Activated CD4-positive, alpha-beta T cell treated with anti-CD3 and anti-CD28 coated beads, Interleukin-2, amount 50 U/mL, for 16 hours (primary cell): ENCODE data around the gene TRERF1.

Source experiments
- DNase-seq: peaks from one replicate; pipeline ENCODE4 v3.0.0-alpha.2; 2020

The TRERF1 gene

DNA sequence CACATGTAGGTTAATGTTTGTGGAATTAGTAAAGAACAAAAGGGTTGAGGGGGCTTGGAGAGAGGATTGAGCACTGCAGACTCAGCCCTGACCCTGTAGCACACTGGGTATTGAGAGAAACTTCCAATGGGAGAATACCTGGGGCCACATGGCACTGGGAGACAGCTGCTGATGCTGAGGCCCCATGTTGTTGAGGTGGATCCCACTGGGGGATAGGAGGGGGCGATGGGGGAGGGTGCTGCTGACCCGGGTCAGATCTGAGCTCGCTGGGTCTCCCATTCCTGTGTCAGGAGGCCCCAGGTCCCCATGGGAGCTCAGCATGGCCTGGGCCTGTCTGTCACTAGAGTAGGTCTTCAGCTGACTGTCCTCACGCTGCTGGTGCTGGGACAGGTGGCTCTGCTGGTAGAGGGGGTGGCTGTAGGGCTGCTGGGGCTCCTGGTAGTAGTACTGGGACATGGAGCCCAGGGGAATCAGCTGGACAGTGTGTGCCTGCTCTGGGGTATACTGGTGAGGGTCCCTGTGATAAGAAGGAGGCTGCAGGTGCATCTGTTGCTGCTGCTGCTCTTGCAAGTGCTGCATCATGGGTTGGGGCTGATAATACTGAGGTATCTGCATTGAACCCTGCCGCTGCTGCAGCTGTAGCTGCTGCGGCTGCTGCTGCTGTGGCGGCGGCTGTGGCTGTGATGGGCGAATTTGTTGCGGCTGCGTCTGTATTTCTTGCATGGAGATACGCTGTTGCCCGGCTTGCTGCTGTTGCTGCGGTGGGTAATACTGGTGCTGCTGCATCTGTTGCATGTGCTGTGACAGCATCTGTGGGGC lies 183.5 kb downstream of the TRERF1 start:
- no peak for DNase-seq

DNA sequence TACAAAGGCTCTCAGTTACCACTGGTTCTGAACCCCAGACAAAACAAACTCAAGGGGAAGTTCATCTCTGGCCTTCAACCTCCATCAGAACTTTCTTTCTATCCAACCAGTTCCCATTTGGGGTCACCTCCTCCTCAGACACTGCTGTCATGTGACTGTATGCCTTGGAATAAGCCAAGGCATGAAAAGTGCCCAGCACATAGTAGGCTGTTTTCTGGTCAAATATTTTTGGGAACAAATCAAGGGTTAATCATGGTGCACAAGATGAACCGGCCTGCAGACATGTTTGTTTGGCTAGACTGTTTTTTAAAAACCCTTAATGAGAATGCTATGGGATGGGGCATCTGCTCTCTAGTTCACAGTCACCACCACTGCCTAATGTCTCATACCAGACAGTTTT lies 185.2 kb downstream of the TRERF1 start:
- no peak for DNase-seq

- DNase-seq: no peak
These were observed 186.8 kb downstream of the TRERF1 start for GRCh38 chr6:42264852-42265390.

GRCh38 chr6:42264162-42264851 lies 187.4 kb downstream of the TRERF1 start:
- no peak for DNase-seq

GRCh38 chr6:42263165-42263728 lies 188.5 kb downstream of the TRERF1 start:
- no peak for DNase-seq

- no peak for DNase-seq
These were observed 190.8 kb downstream of the TRERF1 start for GRCh38 chr6:42260972-42261371.

DNA sequence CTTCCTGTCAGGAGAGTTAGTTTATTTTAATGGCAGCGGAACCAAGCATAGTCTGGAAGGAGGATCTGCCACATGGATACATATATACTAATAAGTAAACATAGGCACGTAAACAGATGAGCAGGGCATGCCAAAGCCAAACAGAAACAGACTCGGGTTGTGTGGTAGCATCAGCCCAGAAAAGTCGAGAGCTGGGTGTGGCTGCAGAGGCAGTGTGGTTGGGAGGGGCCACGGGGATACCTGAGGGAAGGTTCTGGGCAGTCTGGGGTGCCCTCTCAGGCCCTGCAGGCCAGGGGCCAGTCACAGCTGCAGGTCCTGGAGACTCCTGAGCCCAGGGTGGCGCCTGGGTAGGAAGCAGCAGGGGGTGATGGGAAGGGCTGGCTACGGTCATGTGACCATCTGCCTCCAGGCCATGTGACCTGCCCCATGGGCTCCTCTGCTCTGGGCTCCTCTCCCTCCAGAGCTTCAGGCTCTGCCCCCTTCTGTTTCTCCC lies 191.3 kb downstream of the TRERF1 start:
- DNase-seq: no peak

DNA sequence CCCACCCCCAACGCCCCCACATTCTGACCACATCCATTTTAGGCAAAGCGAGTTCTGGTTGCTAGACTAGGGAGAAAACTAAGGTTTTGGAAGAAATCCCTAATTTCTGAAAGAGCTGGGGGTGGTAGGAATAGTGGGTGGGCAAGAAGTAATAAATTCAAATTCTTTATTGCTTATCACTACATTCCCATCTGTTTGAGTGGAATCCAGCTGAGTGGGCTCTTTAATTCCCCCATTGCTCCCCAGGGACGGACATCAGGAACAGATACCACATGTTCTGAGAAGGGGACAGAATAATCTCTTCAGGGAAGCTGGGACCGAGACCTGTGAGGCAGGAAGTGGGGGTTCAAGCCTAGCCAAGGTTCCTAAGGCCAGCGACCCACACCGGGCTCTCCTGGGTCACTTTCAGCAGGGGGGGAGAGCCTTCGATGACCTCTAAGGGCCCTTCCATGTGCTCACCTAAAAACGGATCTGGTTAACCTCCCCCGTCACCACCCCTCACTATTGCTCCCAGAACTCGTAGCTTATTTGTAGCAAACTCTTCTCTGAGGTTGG lies 191.8 kb downstream of the TRERF1 start:
- no peak for DNase-seq

GRCh38 chr6:42259286-42259685 lies 192.4 kb downstream of the TRERF1 start:
- no peak for DNase-seq

- DNase-seq: no peak
These were observed 194.1 kb downstream of the TRERF1 start for GRCh38 chr6:42257614-42258013.

GRCh38 chr6:42257063-42257462 lies 194.7 kb downstream of the TRERF1 start:
- DNase-seq: no peak

- DNase-seq: no peak
These were observed 196.7 kb downstream of the TRERF1 start for GRCh38 chr6:42255050-42255449.

DNA sequence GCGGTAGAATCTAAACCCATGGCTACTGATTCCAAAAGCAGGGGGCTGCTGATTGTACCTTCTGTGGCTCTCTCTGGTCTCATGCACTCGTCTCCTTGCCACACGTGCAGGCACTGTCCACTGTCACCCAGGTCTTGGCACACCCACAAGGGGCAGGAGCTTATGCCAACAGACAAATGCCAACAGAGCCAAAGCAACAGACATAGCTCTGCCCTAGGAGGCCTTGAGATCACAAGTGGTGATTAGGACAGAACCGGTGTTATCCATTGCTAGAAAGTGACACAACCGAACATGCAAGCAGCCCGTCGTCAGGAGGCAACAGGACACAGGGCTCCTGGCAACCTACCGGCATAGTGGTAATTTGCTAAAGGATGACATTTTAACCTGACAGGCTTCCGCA lies 197.2 kb downstream of the TRERF1 start:
- DNase-seq: no peak

DNA sequence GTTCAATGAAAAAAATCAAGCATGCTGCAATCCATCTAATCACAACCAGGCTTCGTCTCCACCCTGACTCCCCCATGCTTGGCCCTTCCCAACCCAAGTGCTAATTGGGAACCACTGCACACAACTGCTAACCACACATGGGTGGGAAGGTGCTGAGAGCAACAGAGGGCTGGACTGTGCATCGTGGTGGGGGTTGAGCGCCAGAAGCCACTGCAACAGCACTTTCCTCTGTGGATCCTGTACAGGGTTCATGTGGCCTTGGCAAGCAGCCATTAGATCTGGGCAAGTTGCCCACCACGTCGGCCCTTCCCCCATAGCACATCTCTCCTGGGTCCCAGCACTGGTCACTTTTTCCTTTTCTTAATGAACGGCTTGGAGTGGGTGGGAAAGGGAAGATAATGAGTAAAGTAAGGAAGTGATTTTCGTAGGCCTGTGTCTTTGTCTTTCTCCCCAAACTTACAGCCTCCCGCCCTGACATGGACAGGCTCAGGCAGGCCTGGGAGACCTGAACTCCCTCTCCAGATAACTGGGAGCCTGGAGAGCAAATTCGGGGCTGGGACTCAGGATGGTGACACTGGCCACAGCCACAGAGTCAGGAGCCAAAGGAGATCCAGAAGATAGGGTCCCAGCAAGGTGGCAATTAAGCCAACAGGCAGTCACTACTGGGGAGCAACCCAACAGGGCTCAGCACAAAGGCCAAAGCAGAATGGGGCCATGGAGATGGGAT lies 199.7 kb downstream of the TRERF1 start:
- no peak for DNase-seq

DNA sequence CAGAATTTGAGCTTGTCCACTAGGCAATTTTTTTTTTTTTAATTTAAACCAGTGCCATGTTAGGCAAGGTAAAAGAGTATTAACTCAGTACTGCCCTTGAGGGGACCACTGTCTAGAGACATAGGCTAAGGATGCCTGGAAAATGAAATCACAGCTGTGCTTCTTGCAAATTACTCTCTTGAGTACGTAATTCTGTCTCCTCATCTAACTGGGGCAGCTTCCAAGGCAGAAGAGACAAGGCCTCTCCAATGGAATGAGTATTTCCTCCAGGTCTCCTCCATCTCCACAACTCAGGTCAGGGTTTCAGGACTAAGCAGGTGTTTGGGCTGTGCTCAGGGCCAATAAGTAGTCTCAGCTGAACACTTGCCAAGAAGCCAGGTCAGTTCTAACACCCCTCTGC lies 200.2 kb downstream of the TRERF1 start:
- DNase-seq: no peak

- DNase-seq: no peak
These were observed 201.3 kb downstream of the TRERF1 start for GRCh38 chr6:42250274-42250931.

DNA sequence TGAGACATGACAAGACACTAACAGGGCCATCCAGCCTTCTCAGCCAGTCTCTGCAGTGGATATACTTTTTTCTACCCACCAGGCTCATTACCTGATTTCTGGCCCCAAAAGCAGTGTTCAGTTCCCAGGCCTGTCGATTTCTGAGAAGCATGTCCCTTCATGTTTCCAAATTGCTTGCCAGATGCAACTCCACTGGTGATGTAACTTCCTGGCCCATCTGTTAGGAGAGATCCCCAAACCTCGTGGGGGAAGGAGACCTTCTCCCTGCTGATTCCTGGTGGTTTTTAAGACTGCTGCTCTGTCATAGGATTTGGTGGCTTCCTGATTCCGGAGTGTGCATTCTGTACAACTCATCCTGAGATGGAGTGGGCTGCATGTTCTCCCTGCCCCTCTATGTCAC lies 202.4 kb downstream of the TRERF1 start:
- no peak for DNase-seq

DNA sequence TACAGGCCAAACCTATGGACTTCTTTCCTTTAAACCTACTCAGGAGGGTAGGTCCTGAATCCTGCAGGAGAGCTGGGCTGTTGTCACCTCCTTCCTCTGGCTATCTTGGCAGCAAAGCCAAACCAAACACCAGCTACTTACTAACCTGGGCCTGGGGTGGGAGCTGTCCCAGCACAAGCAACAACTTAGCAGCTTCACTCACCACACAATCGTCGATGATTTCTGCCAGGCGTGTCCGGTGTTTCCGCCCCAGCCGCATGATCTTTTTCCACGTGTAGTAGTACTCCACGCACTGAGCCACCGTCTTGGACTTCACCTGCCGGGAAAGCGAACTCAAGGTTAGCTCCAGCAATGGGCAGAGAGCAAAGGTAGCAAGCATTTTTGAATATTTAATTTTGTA lies 208.7 kb downstream of the TRERF1 start:
- no peak for DNase-seq

GRCh38 chr6:42241915-42242314 lies 209.8 kb downstream of the TRERF1 start:
- DNase-seq: no peak

DNA sequence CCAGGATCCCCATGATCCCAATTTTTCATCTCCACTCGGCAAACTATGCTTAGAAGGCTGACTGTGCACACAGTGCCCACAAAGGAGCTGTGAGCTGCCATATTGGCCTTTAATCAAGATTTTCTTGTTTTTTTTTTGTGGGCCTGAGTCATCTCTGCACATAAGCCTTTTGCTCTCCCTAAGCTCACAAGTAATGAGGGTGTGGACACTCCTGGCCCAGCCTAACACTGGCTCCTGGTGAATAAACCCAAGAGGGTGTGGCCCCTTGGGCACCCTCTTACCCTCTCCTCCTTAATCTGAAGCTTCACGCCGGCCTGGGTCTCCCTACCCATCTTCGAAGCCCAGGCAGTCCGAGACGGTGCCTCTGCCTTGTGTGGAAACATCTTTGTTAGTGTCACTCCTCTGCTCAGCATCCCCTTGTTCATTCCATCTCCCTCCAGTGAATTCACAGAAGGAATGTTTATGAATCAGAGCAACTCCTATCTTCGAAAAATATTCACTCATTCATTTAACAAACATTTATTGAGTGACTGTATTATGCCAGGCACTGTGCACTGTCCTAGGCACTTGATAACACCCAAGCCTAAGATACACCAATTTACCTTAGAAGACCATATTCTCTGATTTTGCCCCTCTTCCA lies 211.9 kb downstream of the TRERF1 start:
- DNase-seq: no peak

DNA sequence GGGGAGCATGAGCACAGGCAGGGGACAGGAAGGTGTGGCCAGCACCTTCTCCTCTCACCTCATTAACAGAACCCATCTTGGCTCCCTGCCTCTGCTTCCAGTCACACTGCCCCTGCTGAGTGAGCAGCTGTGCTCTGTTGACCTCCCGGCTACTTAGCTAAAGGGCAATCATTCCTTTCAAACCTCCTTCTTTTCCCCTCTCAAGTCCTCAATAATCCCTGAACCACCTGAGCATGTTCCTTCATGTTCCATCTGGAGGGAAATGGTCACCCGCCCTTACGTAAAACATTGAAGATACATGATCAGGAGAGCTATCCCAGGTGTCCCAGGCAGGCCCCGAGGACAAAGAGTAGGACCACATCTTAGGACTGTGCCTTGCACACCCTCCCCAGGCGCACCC lies 212.4 kb downstream of the TRERF1 start:
- DNase-seq: no peak

DNA sequence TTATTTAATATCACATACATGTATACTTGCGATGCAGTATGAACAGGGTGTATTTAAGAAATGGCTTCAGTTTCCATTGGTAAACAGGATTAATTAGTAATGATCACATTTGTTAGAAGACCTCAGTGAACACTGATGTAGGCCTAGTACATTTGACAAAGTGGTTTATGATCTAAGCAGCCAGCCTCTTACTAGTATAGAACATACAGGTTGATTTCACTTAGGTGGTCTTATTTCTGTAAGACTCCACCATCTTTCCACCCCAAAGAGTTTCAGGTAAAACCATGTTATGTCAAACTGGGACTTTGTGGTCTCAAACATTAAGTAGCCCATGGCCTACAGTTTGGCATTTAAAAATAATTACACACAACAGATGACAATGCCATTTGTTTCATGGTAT lies 213.9 kb downstream of the TRERF1 start:
- no peak for DNase-seq
